Upper lobe of left lung (tissue), 4 donors: Measurements from ENCODE around the gene ATG2B.

Experiments used
- CTCF ChIP-seq, 6 experiments: fragments of 450-650 bp in 4 of 6; fragments of 200-600 bp in 2 of 6; sonication (generic) in 2 of 6; IDR thresholded peaks; one replicate each; pipeline ENCODE4 v1.5.1; 2016 to 2019; ENCODE audit warnings: antibody characterized with exemption in 6 of 6
- EP300 ChIP-seq, 4 donors: sonication (generic); formaldehyde crosslinking; IDR thresholded peaks; one replicate each; pipeline ENCODE4 v1.5.1; 2017; ENCODE audit warnings: antibody characterized with exemption in 4 of 4, control low read depth in 2 of 4
- POLR2A ChIP-seq, 4 donors: fragments of 450-650 bp; IDR thresholded peaks; one replicate each; pipeline ENCODE4 v1.5.1; 2016 to 2017; ENCODE audit warnings: antibody characterized with exemption in 4 of 4, mild to moderate bottlenecking in 2 of 4

GRCh38 chr14:96403409-96403808 is 40.3 kb upstream of the ATG2B start:
- no peak for TF ChIP-seq CTCF (IDR thresholded peaks at IDR 0.05)
- TF ChIP-seq POLR2A (IDR thresholded peaks at IDR 0.05): no peak
- no peak for TF ChIP-seq EP300 (IDR thresholded peaks at IDR 0.05)
